ENCODE results near the gene NAALADL2. TPM values are rescaled to one million over a fixed set of nuclear protein-coding genes. Genes with fewer than 3 reads are reported as not detected.

The NAALADL2 gene
- total and polyA plus RNA-seq, 2 of the 4 experiments (the other 2 are of a cell fraction) = 3.8 to 19.2 TPM

DNA sequence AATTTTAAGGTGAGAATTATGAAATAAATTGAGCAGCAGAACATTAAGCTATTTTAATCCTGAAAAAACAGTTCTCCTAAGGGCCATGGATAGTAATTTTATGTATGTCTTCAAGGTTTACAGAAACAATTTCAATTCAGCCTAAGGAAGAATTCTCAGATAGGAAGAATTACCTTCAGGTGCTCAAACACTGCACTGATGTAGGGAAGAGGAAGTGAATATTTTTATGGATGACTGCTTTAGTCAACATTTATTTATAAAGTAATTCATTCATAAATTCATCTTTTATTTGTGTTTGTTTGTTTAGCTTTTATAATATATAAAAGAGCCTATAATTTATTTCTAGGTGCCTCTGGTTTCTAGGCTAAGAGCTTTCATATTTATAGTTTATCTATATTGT, 620.7 kb downstream of the NAALADL2 start:
- Histone ChIP-seq H3K27ac (ENCODE audit: insufficient read depth, low read length) (no peak overlapping the region), H4K5ac (ENCODE audit: low read depth, low read length) (no peak overlapping the region), H2BK5ac (ENCODE audit: low read depth, low read length, poor library complexity, severe bottlenecking) (no peak overlapping the region), H3K4ac (ENCODE audit: low read depth, low read length) (no peak overlapping the region), H3K9me1 (ENCODE audit: insufficient read depth, low read length) (no peaks in the 10 kb centered on the region), H4K20me1 (ENCODE audit: insufficient read depth, low read length) (no peaks in the 10 kb centered on the region), H3K79me1 (ENCODE audit: low read depth in 1 of 2, low read length in 2 of 2) (no peaks in the 10 kb centered on the region), H4K91ac (ENCODE audit: insufficient read depth, low read depth, low read length) (no peak overlapping the region), H2AFZ (replicated peaks; ENCODE audit: low read length, poor library complexity) (no peak overlapping the region), H2BK15ac (ENCODE audit: low read depth, low read length) (no peak overlapping the region), H3K4me2 (ENCODE audit: low read depth, low read length) (no peak overlapping the region), H2AK9ac (replicated peaks; ENCODE audit: low read depth, low read length, poor library complexity) (no peak overlapping the region), H2BK120ac (ENCODE audit: low read depth, low read length) (no peak overlapping the region), H3K56ac (ENCODE audit: extremely low read depth, insufficient read depth, low read length) (no peak overlapping the region), H3K14ac (replicated peaks; ENCODE audit: low read depth, low read length) (no peak overlapping the region), H2BK20ac (ENCODE audit: low read depth, low read length) (no peak overlapping the region), H3K36me3 (ENCODE audit: control insufficient read depth, insufficient read depth, low read length) (no peaks in the 10 kb centered on the region), H3K9ac (ENCODE audit: low read depth, low read length) (no peak overlapping the region), H3K4me3 (ENCODE audit: insufficient read depth, low read depth, low read length) (no peak overlapping the region), H3K27me3 (ENCODE audit: control insufficient read depth, insufficient read depth, low read length) (no peaks in the 10 kb centered on the region), H4K8ac (ENCODE audit: low read depth in 2 of 2, low read length in 2 of 2) (no peak overlapping the region), H3K18ac (ENCODE audit: low read depth, low read length) (no peak overlapping the region), H3K4me1 (ENCODE audit: control insufficient read depth, insufficient read depth, low read length) (no peaks in the 10 kb centered on the region), H2AK5ac (ENCODE audit: low read depth, low read length) (no peak overlapping the region), H3K9me3 (ENCODE audit: control insufficient read depth, insufficient read depth, low read length) (no peaks in the 10 kb centered on the region), H3K23ac (ENCODE audit: low read depth, low read length) (no peak overlapping the region)
- intact Hi-C loops (cut with micrococcal nuclease) = no loop called here
- DNase-seq (no peak), ATAC-seq (ENCODE audit: low read depth) (no peak)
- ChIA-PET CTCF (no interaction called here), POLR2A (ENCODE audit: unreplicated experiment) (no interaction called here)
- in situ Hi-C loops (cut with MboI; ENCODE audit: low sequenced_read_pairs) = no loop called here
- BruUV-seq (replicated peaks) = no TSS peak
- dilution Hi-C loops (cut with HindIII; ENCODE audit: low sequenced_read_pairs, unreplicated experiment) = no loop called here
- TF ChIP-seq, protein P1, sequence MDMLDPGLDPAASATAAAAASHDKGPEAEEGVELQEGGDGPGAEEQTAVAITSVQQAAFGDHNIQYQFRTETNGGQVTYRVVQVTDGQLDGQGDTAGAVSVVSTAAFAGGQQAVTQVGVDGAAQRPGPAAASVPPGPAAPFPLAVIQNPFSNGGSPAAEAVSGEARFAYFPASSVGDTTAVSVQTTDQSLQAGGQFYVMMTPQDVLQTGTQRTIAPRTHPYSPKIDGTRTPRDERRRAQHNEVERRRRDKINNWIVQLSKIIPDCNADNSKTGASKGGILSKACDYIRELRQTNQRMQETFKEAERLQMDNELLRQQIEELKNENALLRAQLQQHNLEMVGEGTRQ (IDR thresholded peaks at IDR 0.05; ENCODE audit: low read depth, low read length) = no peak
- TF ChIP-seq SMC3 (IDR thresholded peaks at IDR 0.05; ENCODE audit: low read depth, low read length) (no peak), MAZ (IDR thresholded peaks at IDR 0.05; ENCODE audit: borderline replicate concordance, low read depth, low read length) (no peak), MXI1 (IDR thresholded peaks at IDR 0.05; ENCODE audit: borderline replicate concordance, low read depth, low read length) (no peak), MAFK (IDR thresholded peaks at IDR 0.05; ENCODE audit: low read depth, low read length) (no peak), RAD21 (IDR thresholded peaks at IDR 0.05; ENCODE audit: low read length) (no peak), BHLHE40 (IDR thresholded peaks at IDR 0.05; ENCODE audit: low read depth, low read length) (no peak), CHD1 (IDR thresholded peaks at IDR 0.05; ENCODE audit: low read depth, low read length) (no peak), CEBPB (IDR thresholded peaks at IDR 0.05; ENCODE audit: low read depth, low read length) (no peak)
- TF ChIP-seq, protein P2, sequence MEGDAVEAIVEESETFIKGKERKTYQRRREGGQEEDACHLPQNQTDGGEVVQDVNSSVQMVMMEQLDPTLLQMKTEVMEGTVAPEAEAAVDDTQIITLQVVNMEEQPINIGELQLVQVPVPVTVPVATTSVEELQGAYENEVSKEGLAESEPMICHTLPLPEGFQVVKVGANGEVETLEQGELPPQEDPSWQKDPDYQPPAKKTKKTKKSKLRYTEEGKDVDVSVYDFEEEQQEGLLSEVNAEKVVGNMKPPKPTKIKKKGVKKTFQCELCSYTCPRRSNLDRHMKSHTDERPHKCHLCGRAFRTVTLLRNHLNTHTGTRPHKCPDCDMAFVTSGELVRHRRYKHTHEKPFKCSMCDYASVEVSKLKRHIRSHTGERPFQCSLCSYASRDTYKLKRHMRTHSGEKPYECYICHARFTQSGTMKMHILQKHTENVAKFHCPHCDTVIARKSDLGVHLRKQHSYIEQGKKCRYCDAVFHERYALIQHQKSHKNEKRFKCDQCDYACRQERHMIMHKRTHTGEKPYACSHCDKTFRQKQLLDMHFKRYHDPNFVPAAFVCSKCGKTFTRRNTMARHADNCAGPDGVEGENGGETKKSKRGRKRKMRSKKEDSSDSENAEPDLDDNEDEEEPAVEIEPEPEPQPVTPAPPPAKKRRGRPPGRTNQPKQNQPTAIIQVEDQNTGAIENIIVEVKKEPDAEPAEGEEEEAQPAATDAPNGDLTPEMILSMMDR (conservative IDR thresholded peaks at IDR 0.05; ENCODE audit: low read depth, low read length) = no peak

Measured in IMR-90 (cell line).